ENCODE results near the gene FADS3. TPM values are rescaled to one million over a fixed set of nuclear protein-coding genes. Genes with fewer than 3 reads are reported as not detected.

The FADS3 gene
- total RNA-seq, 1 experiment from 2014 or later: 313 TPM

DNA sequence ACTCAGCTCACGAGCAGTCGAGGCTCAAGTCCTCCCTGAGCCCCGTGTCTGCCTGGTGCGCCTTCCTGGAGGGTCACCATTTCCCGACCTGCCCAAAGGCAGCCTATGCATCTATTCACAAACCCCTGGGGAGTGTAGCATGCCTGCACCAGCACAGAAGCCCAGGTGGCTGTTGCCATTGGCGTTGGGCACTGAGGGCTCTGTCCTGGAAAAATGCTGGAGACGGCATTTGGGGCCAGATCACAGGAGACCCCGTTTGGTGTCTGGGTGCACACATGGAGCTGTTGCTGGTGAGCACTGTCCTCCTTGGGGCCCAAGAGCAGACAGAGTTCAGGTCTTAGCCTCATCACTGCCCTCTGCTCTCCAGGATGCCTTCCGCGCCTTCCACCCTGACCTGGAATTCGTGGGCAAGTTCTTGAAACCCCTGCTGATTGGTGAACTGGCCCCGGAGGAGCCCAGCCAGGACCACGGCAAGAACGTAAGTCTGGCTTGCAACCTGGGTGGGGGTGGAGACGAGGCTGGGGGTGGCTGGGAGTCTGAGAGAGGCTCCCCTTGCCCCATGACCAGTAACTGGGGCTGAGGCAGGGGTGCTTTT lies 53.8 kb downstream of the FADS3 start:
- no peak for DNase-seq (ENCODE audit: low read depth)

DNA sequence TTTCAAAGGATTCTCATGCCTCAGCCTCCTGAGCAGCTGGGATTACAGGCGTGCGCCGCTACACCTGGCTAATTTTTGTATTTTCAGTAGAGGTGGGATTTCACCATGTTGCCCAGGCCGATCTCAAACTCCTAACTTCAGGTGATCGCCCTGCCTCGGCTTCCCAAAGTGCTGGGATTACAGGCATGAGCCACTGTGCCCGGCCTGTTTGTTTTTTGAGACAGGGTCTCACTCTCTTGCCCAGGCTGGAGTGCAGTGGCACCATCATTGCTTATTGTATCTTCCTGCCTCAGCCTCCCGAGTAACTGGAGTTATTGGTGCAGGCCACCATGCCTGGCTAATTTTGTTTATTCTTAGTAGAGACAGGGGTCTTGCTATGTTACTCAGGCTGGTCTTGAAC lies 55.2 kb downstream of the FADS3 start:
- DNase-seq (ENCODE audit: low read depth): no peak

DNA sequence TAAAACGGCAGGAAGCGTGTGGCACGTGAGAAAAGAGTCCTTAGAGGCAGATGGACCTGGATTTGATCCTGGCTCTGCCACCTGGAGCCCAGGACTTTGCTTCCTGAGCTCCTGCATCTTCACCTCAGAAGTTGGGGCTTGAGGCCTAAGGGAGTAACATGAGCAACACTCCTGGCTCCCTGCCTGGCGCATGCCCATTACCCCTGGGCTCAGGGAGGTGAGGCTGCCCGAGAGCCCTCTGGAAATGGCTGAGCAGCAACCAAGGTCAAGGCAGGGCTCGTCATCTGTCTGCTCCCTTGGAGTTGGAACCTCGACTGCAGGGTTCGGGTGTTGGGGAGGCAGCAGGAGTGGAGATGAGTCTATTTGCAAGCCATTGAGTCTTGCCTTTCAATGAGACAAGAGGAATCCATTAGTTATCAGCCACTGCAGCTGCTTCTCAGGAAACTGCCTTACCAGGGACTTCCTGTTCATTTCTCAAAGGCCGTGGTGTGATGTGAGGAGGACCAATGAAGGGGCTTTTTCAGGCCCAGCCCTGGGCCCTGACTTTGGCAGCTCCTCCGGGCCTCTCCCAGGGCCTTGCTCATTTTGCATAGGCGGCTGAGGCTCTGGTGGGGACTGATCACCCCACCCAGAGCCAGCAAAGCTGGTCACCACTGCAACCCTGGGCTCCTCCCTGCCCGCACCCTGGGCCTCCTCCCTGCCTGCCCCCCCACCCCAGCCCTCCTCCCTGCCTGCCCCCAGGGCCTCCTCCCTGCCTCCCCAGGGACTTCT lies 56.9 kb downstream of the FADS3 start:
- peak; percentile 54 for DNase-seq (ENCODE audit: low read depth)

DNA sequence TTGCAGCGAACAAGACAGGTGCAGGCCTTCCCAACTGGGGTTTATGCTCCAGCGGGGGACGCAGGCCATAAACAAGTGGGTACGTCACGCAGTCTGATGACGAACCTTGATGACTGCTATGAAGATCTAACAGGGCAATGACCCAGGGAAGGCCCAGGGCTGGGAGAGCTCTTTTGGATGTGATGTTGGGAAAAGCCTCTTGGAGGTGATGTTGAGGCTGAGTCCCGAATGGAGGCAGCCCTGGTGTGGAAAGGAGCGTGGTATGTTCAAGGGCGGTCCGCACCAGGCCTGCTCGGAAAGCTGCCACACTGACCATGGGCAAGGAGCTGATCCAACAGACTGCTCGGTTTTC lies 57.4 kb downstream of the FADS3 start:
- DNase-seq (ENCODE audit: low read depth): no peak

DNA sequence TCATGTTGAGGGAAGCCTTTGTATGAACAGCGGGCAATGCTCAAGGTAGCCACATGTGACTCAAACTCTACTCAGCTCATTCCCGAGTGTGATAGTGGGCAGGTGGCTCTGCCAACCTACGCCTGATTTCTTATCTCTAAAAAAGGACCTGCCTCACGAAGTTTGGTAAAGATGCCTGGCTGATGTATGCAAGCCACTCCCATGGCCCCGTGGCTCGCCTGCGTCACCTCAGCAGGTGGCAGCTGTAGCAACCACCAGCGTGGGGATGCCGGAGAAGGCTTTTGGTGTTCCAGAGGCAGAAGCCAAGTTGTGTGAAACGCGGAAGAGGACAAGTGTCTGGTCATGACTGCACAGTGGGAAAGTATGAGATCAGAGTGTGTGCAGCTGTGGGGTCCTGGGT lies 57.9 kb downstream of the FADS3 start:
- DNase-seq (ENCODE audit: low read depth): no peak

DNA sequence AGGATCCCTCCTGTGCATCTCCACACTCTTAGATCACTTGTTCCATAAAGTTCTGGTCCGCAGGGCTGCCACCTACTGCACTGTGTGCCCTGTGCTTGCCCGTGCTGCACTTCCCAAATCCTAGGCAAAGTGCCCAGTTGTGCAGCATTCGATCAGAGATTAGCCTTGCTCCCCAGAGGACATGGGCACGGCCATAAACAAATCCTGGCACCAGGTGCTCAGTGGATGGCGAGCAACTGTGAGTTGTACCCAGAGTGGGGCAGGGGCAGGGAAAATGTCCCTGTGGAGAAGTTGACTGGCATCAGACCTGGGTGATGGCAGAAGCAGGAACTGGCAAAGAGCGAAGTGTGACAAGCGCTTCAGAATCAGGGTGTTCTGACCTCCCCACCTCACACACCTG lies 58.6 kb downstream of the FADS3 start:
- no peak for DNase-seq (ENCODE audit: low read depth)

DNA sequence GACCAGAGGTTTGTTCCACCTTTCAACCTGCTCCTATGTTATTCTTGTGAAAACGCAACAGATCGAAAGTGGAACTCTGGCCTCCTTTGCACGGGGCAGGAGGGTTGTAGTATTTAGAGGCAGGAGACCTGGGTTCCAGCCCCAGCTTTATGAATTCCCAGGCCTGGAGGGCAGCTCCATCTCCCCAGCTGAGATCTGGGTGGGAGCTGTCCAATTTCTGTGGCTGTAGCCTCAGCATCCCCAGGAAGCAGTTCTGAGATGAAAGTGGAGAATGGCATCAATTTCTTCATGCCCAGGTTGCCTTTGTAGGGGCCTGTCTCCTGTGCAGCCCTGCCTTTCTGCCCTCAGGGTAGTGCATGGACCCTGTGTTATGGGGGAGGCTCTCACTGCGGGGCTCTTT lies 59.1 kb downstream of the FADS3 start:
- no peak for DNase-seq (ENCODE audit: low read depth)

DNA sequence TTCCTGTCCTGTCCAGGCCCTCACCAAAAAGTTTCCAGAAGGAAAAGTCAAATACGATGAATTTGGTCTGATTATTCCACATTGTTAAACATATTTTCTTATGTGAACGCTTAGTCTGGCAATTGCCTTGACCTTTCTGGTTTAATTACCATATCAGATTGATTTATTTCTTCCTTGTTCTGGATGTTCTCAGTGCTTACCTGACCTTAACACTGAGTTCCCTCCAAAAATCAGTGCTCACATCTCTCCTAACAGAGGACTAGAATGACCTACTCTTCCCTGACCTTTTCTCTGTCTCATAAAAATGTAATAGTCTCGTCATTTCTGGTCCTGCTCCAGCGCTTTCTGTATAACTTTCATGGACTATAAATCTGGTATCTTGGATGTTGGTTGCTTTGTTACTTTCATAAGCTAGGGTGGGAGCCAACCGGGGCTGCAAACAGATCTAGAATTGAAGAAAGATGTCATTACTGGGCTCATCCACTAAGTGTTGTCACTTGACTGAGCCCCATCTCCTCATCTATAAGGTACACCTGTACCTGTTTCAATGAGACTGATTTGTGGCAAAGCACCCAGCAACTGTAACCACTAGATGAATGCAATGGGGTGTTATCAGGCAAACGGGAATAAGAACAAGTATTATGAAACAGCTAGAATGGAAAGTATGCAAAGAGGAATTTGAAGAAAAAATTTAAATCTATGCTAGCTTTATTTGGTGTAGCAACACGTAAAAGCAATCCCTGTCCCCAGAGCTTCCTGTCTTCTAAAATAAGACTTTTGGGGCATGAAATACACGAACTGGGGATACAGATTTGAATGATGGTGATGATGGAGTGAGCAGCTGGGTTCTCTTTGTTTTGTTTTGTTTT lies 60.9 kb downstream of the FADS3 start:
- no peak for DNase-seq (ENCODE audit: low read depth)

DNA sequence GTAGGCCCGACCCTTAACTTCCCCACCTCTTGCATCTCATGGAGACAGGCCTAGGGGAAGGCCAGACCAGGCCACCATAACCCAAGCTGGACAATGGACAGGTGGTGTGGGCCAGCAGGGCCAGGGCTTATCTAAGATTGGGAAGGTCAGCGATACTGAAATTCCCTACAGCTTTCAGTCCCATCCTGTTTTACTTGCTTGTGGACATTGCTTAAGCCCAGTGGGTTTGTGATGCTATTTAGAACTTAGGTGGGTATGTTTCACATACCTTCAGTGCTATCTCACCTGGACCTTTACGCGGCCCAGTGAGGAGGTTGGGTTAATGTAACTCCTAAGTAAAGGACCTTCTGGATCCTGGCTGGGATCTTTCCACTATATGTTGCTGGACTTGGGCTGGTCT lies 61.5 kb downstream of the FADS3 start:
- DNase-seq (ENCODE audit: low read depth): no peak

DNA sequence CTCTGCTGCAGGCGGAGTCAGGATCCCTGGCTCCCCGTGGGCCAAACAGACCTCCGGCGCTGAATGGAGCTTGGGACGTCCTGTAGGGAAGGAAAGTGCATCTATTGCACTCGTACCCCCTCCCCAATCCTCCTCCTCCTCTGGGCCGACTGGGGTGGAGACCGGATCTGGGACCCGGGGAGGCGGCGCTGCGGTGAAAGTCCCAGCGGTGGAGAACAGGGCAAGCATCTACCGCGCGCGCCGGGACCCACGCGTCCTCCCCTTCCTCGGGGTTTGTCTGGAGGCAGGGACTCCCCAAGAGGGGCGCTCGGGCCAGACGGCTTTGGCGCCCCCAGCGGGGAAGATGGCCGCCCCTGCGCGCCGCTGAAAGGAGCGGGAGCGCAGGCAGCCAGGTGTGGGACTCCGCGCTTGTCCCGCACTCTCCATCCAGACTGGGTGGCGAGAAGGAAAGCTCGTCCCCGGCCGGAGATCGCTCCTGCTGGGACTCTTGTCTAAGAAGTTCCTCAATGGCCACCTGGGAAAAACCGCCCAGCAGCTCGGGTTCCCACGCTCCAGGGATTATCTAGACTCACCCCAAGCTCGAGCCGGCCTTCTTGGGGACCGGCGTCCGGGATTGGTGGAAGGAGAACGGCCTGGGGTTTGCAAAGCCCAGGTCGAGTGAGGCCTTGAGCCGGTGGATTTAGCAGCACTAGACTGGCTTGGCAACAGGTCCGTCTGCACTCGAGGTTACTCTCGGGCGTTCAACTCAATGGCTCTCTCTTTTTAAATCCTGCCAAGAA lies 62.5 kb downstream of the FADS3 start:
- DNase-seq (ENCODE audit: low read depth): no peak

DNA sequence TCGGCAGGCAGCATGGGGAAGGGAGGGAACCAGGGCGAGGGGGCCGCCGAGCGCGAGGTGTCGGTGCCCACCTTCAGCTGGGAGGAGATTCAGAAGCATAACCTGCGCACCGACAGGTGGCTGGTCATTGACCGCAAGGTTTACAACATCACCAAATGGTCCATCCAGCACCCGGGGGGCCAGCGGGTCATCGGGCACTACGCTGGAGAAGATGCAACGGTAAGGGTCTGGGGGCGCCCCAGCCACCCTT lies 63.0 kb downstream of the FADS3 start:
- no peak for DNase-seq (ENCODE audit: low read depth)

DNA sequence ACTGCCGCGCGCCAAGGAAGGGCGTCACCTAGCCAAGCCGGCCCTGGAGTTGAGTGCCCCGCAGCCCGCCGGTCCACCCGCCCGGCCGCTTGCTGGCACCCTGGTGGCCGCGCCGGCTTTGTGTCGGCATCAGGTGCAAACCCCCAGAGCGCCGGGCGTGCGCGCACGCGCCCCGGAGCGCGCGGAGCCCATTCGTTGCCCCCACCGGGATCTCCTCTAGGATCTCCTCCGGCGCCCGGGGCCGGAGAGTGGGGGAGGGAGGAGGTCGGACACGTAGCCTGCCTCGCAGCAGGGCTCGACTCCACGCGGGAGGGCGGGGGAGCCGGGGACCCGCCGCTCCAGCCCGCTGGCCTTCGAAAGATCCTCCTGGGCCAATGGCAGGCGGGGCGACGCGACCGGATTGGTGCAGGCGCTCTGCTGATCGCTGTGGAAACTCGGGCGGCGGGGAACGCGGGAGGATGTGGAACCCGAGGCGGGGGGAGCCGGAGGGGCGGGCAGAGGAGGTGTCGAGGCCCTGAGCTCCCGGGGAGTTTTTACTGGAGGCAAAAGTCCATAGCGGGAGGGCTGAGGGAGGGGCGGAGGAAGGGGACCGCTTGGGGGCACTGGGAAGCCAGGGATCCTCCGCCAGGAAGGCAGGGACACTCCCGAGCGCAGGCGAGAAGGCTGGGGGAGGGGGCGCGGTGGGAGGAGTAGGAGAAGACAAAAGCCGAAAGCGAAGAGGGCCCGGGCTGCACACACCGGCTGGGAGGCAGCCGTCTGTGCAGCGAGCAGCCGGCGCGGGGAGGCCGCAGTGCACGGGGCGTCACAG lies 63.6 kb downstream of the FADS3 start, which contains the start of gene FADS2:
FADS2 (plus strand) TSS at position 730 of the 808 bp plus-strand sequence. CDS start 91 bp downstream, outside the sequence.
- peak; percentile 71 for DNase-seq (ENCODE audit: low read depth)

DNA sequence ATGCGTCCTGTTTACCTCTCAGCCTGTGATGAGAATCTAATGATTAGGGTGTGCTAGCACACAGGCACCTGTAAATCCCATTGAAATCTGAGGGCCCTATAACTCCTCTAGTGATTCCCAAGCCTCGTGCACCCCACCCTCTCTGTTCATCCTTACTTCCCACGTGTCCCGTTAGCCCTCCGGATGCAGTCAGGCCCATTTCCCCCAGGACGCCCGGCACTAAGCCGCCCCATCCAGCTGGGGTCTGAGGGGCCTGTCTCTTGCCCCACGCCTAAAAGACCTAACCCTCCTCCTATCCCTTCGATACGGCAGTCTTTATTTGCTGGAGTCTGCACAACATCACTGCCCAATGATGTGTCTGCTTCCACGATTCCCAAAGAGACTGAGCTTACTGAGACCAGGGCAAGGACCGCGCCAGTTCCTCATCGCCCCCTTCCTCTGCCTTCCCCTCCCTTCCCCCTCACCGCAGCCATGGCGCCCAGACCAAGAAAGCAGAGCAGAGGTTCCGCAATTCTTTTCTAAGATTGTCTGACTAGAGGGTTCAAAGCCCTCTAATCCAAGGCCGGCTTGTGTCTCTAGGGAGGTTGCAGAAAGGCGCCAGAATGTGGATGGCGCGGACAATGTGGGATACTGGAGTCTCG lies 64.3 kb downstream of the FADS3 start:
- DNase-seq (ENCODE audit: low read depth): no peak

Other genes starting within 250 kb of the FADS3 start
- gene DAGLA, start 211.2 kb downstream of the FADS3 start, total RNA-seq (2014; rRNA removed): 3.8 and 4.0 TPM in 2 replicates
- gene MYRF, start 138.9 kb downstream of the FADS3 start, total RNA-seq (2014; rRNA removed): 0.17 and 0.26 TPM in 2 replicates
- gene TMEM258, start 98.9 kb downstream of the FADS3 start, total RNA-seq (2014; rRNA removed): 46.0 and 58.6 TPM in 2 replicates
- 121 and 129 TPM in 2 replicates for gene FEN1, start 98.6 kb downstream of the FADS3 start, total RNA-seq (2014; rRNA removed)
- 65.0 and 83.9 TPM in 2 replicates for gene FADS1, start 74.5 kb downstream of the FADS3 start, total RNA-seq (2014; rRNA removed)
- 37.1 and 45.5 TPM in 2 replicates for gene FADS2, start 63.2 kb downstream of the FADS3 start, total RNA-seq (2014; rRNA removed)
- 2.4 and 4.8 TPM in 2 replicates for gene RAB3IL1, start 26.0 kb upstream of the FADS3 start, total RNA-seq (2014; rRNA removed)
- gene BEST1, start 58.8 kb upstream of the FADS3 start, total RNA-seq (2014; rRNA removed): 3.5 and 7.1 TPM in 2 replicates
- gene FTH1, start 76.1 kb upstream of the FADS3 start, total RNA-seq (2014; rRNA removed): 718 and 1,060 TPM in 2 replicates
- gene INCENP, start 232.5 kb upstream of the FADS3 start, total RNA-seq (2014; rRNA removed): 76.5 and 86.6 TPM in 2 replicates

All from LHCN-M2 (cell line).